GM10248 (cell line): Measurements from ENCODE around the gene SYT17.

ENCODE experiments used
- CTCF ChIA-PET: fragments of 300-600 bp; sonication (Branson Sonifier 250); formaldehyde crosslinking; extraction: SDS; loops from one replicate; lab custom pipeline; 2021; ENCODE audit warnings: antibody characterized with exemption; lab: Yijun Ruan, JAX
- POLR2A ChIA-PET: fragments of 350-650 bp; sonication (Branson Sonifier 250); formaldehyde crosslinking; extraction: SDS; loops from one replicate; lab custom pipeline; 2020; ENCODE audit warnings: antibody characterized with exemption; lab: Yijun Ruan, JAX
- DNase-seq: peaks from one replicate; pipeline ENCODE4 v3.0.0; 2012; ENCODE audit errors: extremely low spot score
- TF ChIP-seq, protein P1 (sequence below): IDR thresholded peaks from 2 replicates; pipeline ENCODE4 v1.5.1; 2012; ENCODE audit warnings: mild to moderate bottlenecking, low read depth; ENCODE audit errors: extremely low read depth, missing control alignments, control extremely low read depth

Gene SYT17

DNA sequence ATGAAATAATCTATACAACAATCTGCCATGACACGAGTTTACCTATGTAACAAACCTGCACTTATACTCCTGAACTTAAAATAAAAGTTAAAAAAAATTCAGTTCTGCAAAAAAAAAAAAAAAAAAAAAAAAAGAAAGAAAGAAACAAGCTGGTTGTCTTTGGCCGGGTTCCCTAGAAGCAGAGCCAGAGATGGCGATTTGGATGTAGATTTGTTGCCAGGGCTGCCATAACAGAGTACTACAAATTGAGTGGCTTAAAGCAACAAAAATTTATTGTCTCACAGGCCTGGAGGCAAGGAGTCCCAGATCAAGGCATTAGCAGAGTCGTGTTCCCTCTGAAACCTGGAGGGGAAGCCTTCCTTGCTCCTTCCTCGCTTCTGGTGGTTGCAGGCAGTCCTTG lies 20.4 kb downstream of the SYT17 start:
- DNase-seq = no peak
- ChIA-PET POLR2A (no interaction called here), CTCF (interaction anchor here (1.2 to 3.3 kb wide), 3 partner anchors 9 to 103 kb away, joined by 3 to 27 read pairs (median 3); no protein-coding TSS in a partner anchor)
- TF ChIP-seq, protein P1, sequence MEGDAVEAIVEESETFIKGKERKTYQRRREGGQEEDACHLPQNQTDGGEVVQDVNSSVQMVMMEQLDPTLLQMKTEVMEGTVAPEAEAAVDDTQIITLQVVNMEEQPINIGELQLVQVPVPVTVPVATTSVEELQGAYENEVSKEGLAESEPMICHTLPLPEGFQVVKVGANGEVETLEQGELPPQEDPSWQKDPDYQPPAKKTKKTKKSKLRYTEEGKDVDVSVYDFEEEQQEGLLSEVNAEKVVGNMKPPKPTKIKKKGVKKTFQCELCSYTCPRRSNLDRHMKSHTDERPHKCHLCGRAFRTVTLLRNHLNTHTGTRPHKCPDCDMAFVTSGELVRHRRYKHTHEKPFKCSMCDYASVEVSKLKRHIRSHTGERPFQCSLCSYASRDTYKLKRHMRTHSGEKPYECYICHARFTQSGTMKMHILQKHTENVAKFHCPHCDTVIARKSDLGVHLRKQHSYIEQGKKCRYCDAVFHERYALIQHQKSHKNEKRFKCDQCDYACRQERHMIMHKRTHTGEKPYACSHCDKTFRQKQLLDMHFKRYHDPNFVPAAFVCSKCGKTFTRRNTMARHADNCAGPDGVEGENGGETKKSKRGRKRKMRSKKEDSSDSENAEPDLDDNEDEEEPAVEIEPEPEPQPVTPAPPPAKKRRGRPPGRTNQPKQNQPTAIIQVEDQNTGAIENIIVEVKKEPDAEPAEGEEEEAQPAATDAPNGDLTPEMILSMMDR = no peak

DNA sequence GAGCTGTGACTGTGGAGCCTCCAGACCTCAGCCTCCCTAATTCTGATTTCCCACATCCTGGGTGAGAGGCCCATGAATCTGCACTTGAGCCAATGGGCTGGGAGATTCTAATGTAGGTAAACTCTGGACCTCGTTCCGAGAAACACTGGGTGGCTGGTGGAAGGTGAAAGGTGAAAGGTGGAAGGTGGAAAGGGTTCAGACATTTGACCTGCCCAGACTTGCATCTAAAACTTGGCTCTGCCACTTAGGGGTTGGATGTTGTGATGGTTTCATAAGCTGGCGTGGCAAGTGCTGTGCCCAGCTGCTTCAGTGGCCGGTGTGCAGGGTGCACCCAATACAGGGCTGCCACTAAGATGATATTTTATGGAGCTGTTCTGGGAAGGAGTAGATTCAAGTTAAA lies 24.8 kb downstream of the SYT17 start:
- DNase-seq = no peak
- ChIA-PET POLR2A (no interaction called here), CTCF (no interaction called here)
- TF ChIP-seq, protein P1 = no peak

DNA sequence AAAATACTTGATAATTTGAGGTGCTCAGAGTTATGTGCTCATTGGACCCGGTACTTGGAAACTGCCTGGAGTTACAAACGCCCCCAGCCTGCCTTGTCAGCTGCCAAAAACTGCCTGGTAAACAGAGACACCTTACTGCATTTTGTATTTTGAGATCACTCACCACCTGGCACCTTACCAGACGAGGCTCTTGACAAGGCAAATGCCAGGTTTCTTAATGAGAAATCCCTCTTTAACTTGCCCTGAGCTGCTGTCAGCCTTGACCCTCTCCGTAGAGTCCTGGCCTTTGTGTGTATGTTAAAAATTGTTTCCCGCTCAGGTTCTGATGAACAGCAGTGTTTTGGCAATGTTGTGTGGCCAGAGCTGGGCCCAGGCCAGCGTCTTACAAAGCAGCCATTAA lies 28.8 kb downstream of the SYT17 start:
- CTCF ChIA-PET = no interaction called here
- no peak for DNase-seq
- TF ChIP-seq, protein P1 = no peak
- POLR2A ChIA-PET = no interaction called here

DNA sequence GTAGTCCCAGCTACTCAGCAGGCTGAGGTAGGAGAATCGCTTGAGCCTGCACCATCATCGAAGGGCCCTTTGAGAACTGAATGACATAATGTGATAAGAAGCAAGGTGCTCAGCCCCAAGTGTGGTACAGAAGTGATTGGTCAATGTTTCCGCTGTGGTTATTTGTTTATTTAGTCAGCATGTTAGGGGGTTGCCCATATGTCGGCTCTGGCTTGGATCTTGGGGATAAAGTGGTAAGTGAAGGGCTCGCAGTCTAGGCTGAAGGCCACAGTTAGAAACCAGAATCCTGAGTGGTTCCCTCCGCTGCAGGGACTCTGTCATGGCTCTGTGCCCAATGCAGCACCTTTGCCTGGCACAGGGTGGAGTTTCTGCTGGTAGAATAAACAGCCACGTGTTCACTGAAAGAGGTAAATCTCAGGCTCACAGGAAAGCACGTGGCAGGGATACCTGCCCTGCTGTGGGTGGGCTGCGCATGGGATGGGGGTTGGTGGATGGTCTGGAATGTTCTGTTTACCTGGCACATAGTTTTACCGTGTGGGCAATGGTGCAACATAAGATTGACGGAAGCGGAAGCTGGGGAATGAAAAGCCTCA lies 35.4 kb downstream of the SYT17 start:
- DNase-seq = no peak
- POLR2A ChIA-PET = no interaction called here
- CTCF ChIA-PET = interaction anchor here (1.3 to 1.4 kb wide), 2 partner anchors 40 to 67 kb away, joined by 3 read pairs; no protein-coding TSS in a partner anchor
- TF ChIP-seq, protein P1 = no peak

DNA sequence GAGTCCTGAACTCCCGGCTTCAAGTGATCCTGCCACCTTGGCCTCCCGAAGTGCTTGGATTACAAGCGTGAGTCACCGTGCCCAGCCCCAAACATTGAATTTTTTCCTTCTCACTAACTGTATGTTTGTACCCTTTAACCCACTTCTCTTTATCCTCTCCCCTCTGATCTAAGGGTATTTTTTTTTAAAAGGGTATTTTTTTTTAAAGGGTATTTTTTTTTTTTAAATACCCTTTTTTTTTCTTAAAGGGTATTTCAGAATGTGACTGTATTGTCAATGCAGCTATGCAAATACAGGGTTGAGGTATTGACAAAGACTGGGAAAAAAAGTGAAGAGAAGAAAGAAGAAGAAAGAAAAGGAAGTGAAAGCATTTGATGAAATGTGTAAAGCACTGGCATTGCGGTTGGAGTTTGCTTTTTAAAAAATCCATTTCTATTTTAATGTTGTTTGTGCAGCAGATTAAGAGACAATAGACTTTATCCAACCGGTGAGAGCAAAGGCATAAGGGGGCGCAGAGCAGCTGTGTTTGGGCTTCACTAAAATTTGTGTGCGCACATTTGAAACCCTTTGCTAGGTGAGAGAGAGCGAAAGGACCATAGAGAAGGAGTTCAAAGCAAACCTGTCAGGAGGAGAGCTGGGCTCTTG lies 42.4 kb downstream of the SYT17 start:
- peak; percentile 56 for DNase-seq
- ChIA-PET POLR2A (no interaction called here), CTCF (interaction anchor here (0.8 to 1.5 kb wide), 4 partner anchors 10 to 150 kb away, joined by 3 to 4 read pairs (median 4); no protein-coding TSS in a partner anchor)
- TF ChIP-seq, protein P1 = peak; percentile 37

DNA sequence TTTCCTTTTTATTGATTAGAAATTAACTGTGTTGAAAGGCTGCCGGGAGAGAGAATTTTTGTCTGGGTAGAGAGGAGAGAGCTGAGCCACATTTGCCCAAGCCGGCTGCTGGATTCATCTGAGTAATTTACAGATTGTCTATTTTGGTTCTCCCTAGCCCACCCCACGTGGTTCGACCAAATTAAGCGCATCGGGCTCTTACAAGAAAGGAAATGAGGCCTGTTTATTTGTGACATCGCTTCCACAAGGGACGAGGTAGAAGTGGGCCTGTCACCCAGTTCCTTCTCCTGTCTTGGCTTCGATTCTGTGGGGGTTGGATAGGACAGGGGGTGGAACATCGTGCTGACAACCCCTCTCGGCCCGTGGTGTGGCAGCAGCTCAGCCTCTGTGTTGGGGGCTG lies 42.9 kb downstream of the SYT17 start:
- ChIA-PET CTCF (interaction anchor here (0.8 to 1.5 kb wide), 4 partner anchors 10 to 150 kb away, joined by 3 to 4 read pairs (median 4); no protein-coding TSS in a partner anchor), POLR2A (no interaction called here)
- TF ChIP-seq, protein P1 = no peak
- DNase-seq = peak; percentile 54
